HG03066 (cell line): ENCODE results near the gene HTR2A.

Experiments used
- ATAC-seq: cut with Tn5 transposase; IDR thresholded peaks from one replicate; pipeline ENCODE4 v1.9.1; 2021; ENCODE audit warnings: low read depth; ENCODE audit not compliant: unreplicated experiment

HTR2A gene

DNA sequence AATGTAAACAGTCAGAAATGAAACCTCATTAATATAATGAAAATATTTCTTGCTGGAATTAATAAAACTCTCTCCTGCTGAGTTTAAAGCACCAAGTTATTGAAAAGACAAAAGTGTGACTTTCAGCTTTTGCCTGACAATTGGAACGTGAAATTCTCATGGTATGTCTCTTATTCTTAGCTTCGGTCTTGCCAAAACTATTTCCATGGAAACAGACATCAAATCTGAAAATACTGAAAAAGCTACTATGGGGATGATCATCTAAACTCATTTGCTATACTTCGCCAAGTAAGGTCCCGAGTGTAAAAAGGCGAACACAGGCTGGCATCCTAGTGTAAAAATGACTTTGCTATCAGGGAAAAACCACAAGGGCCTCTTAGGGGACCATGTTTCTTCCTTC, 22.8 kb downstream of the HTR2A start:
- ATAC-seq = no peak

DNA sequence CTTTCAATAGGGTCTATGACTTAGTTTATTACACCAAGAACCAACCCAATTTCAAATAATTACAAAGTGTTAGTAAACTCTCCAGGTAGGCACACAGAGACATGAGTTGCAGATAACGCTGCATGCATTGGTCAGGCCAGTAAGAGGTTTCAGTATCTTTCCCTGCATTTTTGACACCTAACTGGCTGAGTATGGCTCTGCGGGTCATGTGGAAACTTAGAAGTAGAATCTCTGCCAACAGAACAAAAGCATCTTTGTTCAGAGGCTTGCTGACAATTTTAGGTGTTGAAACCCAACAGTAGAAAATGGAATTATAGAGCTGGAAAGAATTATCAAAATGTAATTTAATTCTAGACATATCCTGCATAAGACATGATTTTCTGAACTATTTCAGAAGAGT, 25.3 kb downstream of the HTR2A start:
- ATAC-seq = no peak

DNA sequence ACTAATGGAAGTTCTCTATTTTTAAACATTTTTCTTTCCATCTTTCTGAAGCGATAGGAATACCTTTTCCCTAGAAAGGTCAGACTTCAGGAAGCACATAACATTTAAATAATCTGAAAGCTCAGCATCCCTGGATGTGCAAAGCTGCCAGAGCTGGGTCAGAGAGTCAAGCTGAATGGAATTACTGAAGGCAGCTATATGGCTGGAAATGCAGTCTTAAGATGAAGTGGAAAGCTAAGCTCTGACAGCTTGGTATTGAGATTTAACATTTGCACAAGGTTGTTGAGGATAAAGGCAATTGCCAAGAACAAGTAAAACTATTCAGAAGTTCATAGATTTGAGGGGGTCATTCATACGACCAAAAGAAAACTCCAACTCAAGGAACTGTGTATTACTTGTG, 28.8 kb downstream of the HTR2A start:
- ATAC-seq = no peak

DNA sequence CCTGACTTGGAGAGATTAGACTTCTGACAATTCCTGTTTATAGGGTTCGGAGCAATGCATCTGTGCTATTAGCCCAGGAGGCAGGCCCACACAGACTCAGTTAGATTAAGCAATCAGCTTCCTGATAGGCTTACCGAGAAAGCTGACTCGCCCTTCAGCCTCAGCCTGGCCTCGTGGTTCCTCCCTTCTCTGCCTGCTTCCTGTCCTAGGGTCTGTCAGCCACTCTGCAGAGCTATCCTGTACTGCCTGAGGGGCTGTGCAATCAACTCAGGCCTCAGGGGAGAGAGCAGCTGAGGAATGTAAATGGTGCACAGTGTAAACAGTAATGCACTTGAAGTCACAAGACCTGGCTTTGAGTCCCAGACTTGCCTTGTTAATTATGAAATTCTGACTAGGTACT, 30.7 kb downstream of the HTR2A start:
- ATAC-seq = no peak

DNA sequence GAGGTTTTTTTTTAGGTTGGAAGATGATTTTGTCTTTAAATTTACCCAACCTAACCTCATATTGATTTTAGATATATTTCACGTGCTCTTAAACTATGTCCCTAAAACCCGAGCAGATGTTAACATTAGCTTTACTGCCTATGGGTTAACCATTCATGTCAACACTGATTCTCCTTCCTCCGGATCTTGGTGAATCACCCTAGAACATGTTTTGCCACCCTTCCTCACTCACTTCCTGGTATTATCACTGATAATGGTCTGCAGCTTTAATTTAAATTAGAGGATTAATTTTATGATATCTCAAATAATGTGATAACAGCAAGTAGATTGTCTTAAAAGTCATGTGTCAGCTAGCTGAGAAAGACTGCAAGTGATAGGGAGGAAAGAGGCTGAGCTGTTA, 31.9 kb downstream of the HTR2A start:
- no peak for ATAC-seq

DNA sequence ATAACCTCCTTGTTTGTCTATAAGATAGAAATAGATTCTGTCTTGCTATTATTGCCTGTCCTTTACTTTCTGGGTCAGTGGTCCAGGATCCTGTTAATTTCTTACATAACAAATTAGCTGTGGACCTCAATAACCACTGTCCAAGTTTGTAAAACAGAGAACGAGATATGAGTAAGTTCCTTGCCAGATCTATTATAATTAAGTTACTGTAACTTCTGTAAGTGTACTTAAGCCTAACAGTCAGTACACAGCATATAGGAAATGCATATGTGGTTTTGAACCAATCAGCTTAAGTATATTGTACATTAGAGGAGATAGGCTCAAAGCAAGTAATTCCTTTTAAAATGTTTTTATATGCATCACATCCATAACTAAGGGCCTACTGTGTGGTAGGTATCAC, 34.9 kb downstream of the HTR2A start:
- no peak for ATAC-seq

DNA sequence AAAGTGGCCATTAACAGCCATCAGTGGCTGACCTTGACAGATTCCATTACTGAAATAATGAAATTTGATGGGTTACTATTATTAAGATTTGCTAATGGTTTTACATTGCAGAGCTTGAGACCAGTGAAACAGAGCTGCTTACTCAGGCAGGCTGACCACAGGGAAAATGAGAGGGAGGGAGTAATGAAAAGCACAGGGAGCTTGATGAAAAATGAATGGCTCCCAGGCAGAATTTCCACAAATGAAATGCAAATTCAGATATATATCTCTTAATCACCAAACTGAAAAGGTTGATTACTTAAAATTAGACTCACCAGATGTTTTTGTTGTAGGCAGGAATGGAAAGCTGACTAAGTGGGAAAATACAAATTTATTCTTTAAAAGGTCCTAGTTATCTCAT, 36.1 kb downstream of the HTR2A start:
- no peak for ATAC-seq

DNA sequence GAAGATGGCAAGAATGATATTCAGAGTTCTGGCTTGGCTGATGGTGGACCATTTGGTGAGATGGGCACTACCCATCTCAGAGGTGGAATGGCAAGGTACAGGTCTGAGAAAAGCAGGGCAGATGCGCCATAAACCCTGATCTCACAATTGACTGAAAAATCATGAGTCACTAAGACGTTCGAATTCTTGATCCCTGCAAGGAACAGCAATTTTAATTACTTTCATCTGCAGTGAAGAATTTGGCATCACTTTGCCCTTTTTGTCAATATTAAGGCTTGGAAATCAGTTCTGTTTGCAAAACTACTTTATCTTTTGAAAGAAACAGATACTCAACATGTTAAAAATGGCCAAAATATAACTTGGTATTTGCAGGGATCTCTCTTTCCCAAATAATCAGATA, 38.1 kb downstream of the HTR2A start:
- no peak for ATAC-seq

DNA sequence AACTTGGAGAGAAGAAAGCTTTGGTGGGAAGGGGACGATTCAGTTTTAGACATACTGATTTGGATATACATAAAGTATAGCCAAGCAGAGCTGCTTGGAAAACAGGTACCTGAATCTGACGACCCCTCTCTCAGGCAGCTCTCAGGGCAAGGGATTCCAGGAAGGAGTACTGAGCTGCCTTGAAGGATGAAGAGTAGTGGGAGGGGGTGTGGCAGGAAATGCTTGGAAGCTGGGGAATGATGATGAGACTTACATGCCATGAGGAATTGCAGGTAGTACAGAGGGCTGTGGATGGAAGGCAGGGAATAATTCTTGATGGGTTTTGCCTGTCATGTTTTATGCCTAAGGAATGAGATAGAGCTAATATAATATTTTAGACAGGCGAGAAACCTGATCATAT, 38.7 kb downstream of the HTR2A start:
- ATAC-seq = no peak

DNA sequence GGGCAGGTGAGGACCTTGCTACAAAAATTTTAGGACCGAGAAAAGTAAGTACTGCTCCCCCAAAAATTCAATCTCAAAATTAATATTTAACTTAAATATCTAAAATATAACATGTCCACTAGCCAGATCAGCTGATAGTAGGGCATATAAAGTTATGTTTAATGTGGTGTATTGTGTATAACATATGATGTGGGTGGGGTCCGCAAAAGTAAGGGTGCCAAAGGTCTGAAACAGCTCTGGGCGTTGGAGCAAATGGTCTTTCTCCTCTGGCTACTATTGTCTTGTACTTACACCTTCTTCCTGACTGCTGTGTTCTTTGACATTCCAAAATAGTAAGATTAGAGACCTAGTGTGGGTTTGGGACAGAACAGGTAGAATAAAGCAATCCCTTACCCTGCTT, 41.2 kb downstream of the HTR2A start:
- ATAC-seq = no peak

DNA sequence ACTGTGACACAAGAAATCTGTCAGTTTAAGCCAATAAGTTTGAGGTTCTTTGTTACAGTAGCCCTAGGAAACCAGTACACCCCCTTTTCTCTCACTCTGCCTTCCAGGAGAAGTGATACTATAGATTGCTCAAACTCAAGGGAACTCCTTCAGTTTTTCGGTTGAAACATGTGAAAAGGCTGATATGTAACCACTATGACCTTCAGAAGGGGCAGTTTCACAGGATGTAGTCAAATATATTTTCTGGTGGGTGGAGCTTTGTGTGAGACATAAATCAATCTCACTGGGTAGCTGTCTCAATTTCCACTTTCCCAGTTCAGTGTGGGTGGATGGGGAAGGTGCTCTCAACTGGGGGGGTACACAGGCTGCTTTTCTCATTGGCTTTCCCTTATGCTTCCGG, 41.7 kb downstream of the HTR2A start:
- ATAC-seq = no peak

DNA sequence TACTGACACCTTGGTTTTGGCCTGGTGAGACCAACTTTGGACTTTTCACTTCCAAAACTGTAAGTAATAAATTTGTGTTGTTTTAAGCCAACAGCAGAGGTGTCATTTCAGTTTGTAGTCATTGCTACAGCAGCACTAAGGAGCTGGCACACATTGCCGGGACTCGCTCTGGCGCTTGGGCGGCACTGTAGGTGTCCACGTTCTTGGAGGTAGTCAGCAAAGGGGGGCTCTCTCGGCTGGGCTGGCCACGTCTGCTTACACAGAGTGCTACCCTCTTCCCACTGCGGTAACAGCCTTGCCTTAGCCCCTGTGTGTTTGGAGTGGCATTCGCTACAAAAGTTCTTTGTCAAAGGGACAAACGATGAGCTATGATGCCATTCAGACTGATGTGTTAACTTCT, 44.7 kb downstream of the HTR2A start:
- no peak for ATAC-seq

DNA sequence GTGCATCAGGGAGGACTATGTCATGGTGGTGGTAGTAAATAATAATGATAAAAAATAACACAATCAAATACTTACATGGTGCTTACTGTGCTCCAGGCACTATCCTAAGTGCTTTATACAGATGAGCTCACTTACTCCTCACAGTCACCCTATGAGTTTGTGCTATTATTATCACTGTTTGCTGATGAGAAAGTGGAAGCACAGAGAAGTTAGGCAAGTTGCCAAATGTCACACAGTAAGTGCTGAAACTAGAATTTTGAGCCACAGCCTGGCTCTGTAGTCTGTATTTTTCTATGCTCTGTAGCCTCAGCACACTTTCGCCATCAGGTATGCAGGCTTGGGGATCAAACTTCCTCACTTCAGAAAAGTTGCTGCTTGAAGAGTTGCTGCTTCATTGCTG, 46.6 kb downstream of the HTR2A start:
- ATAC-seq = no peak

DNA sequence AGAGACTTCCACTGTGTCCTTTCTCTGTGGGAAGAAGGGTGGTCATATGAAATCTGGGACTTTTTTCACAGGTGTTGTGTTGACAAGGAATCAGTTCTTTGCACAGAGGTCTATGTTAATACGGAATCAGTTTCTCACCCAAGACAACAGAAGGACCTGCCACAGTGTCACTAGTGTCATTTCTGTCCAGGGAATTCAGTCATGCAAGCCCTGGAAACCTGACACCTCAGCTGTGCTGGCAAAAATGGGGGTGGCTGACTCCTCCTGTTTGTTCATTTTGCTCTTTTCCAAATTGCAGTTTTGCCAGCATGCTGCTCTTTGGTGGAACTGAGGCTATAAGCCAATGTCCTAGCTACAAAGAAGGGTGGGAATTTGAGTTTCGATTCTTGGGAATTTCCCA, 50.1 kb downstream of the HTR2A start:
- no peak for ATAC-seq

DNA sequence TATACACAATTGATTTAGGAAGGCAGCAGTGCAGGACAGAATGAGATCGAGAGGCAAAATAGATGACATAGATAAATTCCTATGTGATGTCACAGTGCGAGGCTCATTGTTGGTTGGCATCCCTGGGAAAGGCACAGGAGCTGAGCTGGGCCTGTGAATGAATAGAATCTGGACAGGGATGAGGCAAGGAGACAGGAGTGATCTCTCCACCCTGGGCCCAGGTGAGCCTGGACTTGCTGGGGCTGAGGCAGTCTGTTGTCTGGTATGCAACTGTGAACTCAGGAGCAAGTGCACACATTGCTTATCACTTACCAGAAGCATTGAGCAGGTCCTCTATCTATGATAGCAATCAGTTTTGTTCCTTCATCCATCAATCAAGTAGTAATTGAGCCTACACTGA, 51.7 kb downstream of the HTR2A start:
- no peak for ATAC-seq

DNA sequence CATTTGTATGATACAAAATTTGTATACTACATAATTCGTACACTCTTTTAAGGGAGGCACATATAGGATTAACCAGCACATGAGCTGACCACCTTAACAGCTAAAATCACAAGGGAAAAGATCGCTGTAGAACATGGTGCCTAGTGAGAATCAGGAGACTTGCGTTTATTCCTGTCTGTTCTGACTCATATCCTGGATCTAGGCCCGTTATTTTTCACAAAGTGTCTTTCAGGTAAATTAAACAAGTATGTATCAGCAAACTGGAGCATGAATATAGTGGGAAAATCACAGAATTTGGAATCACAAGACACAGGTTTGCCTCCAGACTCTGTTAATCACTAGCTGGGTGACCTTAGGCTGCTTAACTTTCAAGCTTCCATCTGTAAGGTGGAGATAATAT, 52.4 kb downstream of the HTR2A start:
- no peak for ATAC-seq

DNA sequence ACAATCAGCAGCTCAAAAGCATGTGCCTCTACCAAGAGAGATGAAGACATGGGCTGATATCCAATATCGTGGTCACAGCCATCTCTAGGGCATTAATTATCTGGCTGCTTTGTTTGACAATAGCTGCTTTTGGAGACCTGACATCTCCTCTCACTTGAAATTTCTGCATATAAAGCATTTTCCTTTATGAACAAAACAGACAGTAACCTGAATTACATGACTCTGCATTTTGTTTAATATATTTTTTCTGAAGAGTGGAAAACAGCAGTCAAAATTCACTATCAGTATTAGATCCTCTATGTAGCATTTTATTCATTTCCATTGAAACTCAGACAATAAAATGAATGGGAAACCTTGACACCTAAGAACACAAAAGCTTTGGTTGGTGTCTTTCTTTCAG, 57.5 kb downstream of the HTR2A start:
- no peak for ATAC-seq

DNA sequence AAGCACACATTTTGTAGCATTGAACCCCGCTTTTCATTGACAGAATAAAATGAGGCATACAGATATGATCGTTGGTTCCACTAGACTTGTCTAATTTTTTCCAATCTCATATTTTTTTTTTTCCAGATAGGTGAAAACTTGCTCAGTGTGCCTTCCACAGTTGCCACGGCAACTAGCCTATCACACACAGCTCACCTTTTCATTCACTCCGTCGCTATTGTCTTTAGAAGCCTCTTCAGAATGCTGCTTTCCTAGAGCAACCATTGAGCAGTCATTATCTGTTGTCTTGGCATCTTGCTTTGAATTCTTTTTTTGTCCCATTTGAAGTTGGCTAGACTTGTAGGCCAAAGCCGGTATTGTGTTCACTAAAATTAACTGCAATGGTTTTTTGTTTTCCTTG, 62.2 kb downstream of the HTR2A start:
- no peak for ATAC-seq

DNA sequence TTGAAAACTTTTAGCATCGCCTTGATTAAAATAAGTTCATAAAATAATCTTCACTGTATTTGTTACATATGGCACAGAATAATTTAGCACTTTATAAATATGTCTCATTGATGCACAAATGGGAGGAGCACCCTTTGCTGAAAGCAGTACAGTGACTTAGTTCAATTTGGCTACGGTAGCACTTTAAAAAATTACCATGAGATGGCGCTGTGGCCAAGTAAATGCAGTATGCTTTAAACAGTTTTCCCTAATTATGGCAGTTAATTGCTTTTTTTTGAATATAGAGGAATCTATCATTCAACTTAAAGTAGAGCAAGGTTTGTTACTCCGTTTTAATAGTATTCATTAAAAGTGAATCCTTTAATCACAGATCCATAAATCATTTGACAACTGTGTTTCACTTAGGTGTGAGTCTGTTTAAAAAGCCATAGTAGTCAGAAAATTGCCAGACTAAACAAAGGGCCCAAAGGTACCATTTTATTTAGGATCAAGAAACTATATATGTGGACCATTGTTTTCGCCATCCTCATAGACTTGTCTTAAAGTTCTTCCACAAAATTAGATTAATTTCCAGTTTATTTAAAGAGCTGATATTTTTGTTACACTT, 65.2 kb downstream of the HTR2A start:
- ATAC-seq = no peak

DNA sequence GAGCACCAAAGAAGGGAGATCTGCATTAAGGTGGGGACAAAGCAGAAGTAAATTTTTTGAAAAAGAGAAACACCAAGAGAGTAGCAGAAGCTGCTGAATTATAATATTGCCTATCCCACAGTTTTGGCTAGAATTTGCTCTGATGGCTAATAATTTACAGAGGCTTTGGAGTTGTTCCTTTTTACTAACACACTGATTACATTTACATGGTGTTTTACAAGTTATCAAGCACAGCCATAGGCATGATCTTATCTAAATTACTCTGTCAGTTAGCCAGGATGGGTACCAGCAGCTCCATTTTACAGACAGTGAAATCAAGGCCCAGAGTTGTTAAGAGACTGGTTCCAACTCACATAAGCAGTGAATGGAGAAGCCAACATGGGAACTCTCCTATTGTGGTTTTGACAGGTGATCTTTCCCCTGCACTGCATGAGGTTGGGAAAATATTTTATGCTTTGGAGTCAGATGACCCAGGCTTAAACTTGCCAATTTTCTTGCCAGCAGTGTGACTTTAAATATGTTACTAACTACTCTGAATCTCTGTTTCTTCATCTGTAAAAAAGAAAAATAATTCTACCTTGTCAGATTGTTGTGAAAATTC, 66.3 kb downstream of the HTR2A start:
- no peak for ATAC-seq

DNA sequence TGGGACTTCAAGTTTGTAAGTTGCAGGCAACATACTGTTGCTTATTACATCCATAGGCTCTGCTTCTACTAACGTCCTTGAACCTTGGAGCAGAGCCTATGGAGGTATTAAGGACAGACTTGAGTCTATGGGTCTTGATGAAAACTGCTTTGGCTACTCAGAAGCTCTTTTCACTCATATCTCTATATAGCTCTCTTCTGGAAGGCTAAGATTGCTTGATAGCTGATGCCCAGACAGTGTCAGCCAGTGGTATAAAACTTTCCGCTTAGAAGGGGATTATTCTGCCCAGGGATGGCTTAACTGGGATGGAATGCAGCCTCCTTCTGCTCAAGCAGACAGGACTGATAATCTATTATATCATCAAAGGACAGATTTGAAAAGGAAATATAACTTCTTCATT, 74.3 kb downstream of the HTR2A start:
- ATAC-seq = no peak

DNA sequence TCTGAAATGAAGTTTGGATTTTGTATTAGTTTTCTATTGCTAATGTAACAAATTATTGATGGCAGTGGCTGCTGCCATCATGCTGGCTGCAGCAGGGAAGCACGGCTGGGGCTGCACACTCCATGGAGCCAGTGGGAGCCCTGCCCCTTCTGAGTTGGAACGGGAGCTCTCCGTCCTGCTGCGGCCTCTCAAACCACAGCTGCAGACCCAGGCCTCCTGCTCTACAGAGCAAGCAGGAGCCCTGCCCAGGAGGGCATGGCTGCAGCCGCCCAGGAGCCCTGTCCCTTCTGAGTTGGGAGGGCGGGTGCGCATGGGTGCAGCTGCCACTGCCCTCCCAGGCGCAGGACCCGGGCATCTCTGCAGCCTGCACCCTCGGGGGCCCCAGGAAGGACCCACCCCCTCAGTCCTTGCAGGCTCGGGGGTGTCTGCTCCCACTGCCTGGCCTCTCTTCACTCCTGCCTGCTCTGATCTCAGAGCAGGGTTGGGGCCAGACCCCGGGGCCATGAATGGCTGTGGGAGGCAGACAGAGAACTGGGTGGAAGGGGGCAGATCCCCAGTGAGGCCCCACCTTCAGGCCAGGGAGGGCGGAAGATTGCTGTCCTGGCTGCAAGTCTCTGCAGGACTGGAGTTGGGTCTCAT, 78.9 kb downstream of the HTR2A start:
- ATAC-seq = no peak

DNA sequence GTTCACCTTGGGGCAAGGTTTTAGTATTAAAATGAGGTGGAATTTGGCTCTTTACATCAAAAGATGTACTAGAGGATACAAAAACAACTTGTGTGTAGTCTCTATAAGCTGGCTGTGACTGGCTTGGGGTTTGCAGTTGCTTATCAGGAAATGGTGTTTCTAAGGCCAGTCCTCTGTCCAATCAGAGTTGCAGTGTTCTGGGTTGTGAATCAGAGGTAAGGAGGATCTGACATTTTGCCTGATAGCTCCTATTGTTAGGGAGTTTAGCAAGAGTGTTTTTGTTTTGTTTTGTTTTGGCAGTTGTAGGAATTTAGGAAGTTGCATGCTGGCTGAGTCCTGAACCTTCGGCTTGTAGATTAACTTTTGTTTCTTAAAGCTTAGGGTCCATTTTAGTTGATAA, 79.8 kb downstream of the HTR2A start:
- ATAC-seq = no peak
